Measurements from ENCODE around the gene RGL3.

Gene RGL3

GRCh38 chr19:11374433-11375142 is 44.5 kb downstream of the RGL3 start, which contains the start of gene SWSAP1:
Gene SWSAP1 (plus strand): TSS chr19:11374666. CDS start chr19:11374681, 15 bp downstream.
- H3K4me3 ChIP-seq (ENCODE audit: low read length) = peak within 1 kb of the TSS; percentile 72
- no peak for TF ChIP-seq ZNF274 (IDR thresholded peaks at IDR 0.05; ENCODE audit: low read depth, low read length)

- H3K4me3 ChIP-seq (ENCODE audit: low read length) = peak overlapping the region; percentile 57
- no peak for TF ChIP-seq ZNF274 (IDR thresholded peaks at IDR 0.05; ENCODE audit: low read depth, low read length)
Observed at GRCh38 chr19:11373885-11374432, 45.2 kb downstream of the RGL3 start.

- H3K4me3 ChIP-seq (ENCODE audit: low read length) = peak overlapping the region; percentile 57; the same call in 1 of the 2 replicates
- TF ChIP-seq ZNF274 (IDR thresholded peaks at IDR 0.05; ENCODE audit: low read depth, low read length) = no peak
Observed at GRCh38 chr19:11373166-11373884, 45.8 kb downstream of the RGL3 start.

- TF ChIP-seq ZNF274 (IDR thresholded peaks at IDR 0.05; ENCODE audit: low read depth, low read length) = no peak
- no peak overlapping the region for H3K4me3 ChIP-seq (ENCODE audit: low read length)
Observed at GRCh38 chr19:11370744-11371143, 48.4 kb downstream of the RGL3 start.

GRCh38 chr19:11367528-11367927 is 51.6 kb downstream of the RGL3 start:
- H3K4me3 ChIP-seq (ENCODE audit: low read length) = no peak overlapping the region
- TF ChIP-seq ZNF274 (IDR thresholded peaks at IDR 0.05; ENCODE audit: low read depth, low read length) = no peak

- no peak for TF ChIP-seq ZNF274 (IDR thresholded peaks at IDR 0.05; ENCODE audit: low read depth, low read length)
Observed at GRCh38 chr19:11365557-11366117, 53.5 kb downstream of the RGL3 start.

GRCh38 chr19:11364935-11365334 is 54.2 kb downstream of the RGL3 start:
- no peak for TF ChIP-seq ZNF274 (IDR thresholded peaks at IDR 0.05; ENCODE audit: low read depth, low read length)

More at GRCh38 chr19:11365557-11366117, 53.5 kb downstream of the RGL3 start:
- no peak overlapping the region for H3K4me3 ChIP-seq (ENCODE audit: low read length)

GRCh38 chr19:11364296-11364904 is 54.7 kb downstream of the RGL3 start:
- TF ChIP-seq ZNF274 (IDR thresholded peaks at IDR 0.05; ENCODE audit: low read depth, low read length) = no peak

More at GRCh38 chr19:11364935-11365334, 54.2 kb downstream of the RGL3 start:
- no peak overlapping the region for H3K4me3 ChIP-seq (ENCODE audit: low read length)

GRCh38 chr19:11363881-11364280 is 55.2 kb downstream of the RGL3 start:
- TF ChIP-seq ZNF274 (IDR thresholded peaks at IDR 0.05; ENCODE audit: low read depth, low read length) = no peak
- no peak overlapping the region for H3K4me3 ChIP-seq (ENCODE audit: low read length)

More at GRCh38 chr19:11364296-11364904, 54.7 kb downstream of the RGL3 start:
- no peak overlapping the region for H3K4me3 ChIP-seq (ENCODE audit: low read length)

GRCh38 chr19:11361771-11362731 is 57.1 kb downstream of the RGL3 start:
- H3K4me3 ChIP-seq (ENCODE audit: low read length) = no peak overlapping the region
- no peak for TF ChIP-seq ZNF274 (IDR thresholded peaks at IDR 0.05; ENCODE audit: low read depth, low read length)

- H3K4me3 ChIP-seq (ENCODE audit: low read length) = no peak overlapping the region
- no peak for TF ChIP-seq ZNF274 (IDR thresholded peaks at IDR 0.05; ENCODE audit: low read depth, low read length)
Observed at GRCh38 chr19:11361037-11361770, 57.9 kb downstream of the RGL3 start.

- no peak for TF ChIP-seq ZNF274 (IDR thresholded peaks at IDR 0.05; ENCODE audit: low read depth, low read length)
Observed at GRCh38 chr19:11359421-11359820, 59.7 kb downstream of the RGL3 start.

More at GRCh38 chr19:11359421-11359820, 59.7 kb downstream of the RGL3 start:
- H3K4me3 ChIP-seq (ENCODE audit: low read length) = no peak overlapping the region

All from GM08714 (cell line).